Measurements from ENCODE around the gene VAV2. TPM values are rescaled to one million over a fixed set of nuclear protein-coding genes. Genes with fewer than 3 reads are reported as not detected.

Gene VAV2
- total RNA-seq, 1 donor from 2014 or later = 61.9 TPM

GRCh38 chr9:133835262-133835901, 156.7 kb downstream of the VAV2 start:
- peaks cover 31% of the 10 kb centered on the region for H3K4me1 Mint-ChIP-seq
- no peak overlapping the region for H3K27ac Mint-ChIP-seq
- H3K4me3 Mint-ChIP-seq = no peak overlapping the region
- TF ChIP-seq CTCF (IDR thresholded peaks at IDR 0.05; ENCODE audit: unreplicated experiment) = no peak
- H3K36me3 Mint-ChIP-seq = peaks cover 2% of the 10 kb centered on the region
- no peaks in the 10 kb centered on the region for H3K9me3 Mint-ChIP-seq
- DNase-seq (ENCODE audit: low spot score in 2 of 2, unreplicated experiment in 2 of 2) = no peak
- no peaks in the 10 kb centered on the region for H3K27me3 Mint-ChIP-seq (ENCODE audit: low read depth)

GRCh38 chr9:133834080-133834976, 157.8 kb downstream of the VAV2 start:
- Mint-ChIP-seq H3K9me3 (no peaks in the 10 kb centered on the region), H3K4me3 (no peak overlapping the region), H3K27ac (no peak overlapping the region), H3K27me3 (ENCODE audit: low read depth) (no peaks in the 10 kb centered on the region), H3K36me3 (peaks cover 2% of the 10 kb centered on the region), H3K4me1 (peaks cover 23% of the 10 kb centered on the region)
- TF ChIP-seq CTCF (IDR thresholded peaks at IDR 0.05; ENCODE audit: unreplicated experiment) = no peak
- no peak for DNase-seq (ENCODE audit: low spot score in 2 of 2, unreplicated experiment in 2 of 2)

- H3K4me1 Mint-ChIP-seq = peaks cover 20% of the 10 kb centered on the region
- H3K4me3 Mint-ChIP-seq = no peak overlapping the region
- no peaks in the 10 kb centered on the region for H3K27me3 Mint-ChIP-seq (ENCODE audit: low read depth)
- no peaks in the 10 kb centered on the region for H3K9me3 Mint-ChIP-seq
- H3K27ac Mint-ChIP-seq = no peak overlapping the region
- H3K36me3 Mint-ChIP-seq = peaks cover 4% of the 10 kb centered on the region
- no peak for TF ChIP-seq CTCF (IDR thresholded peaks at IDR 0.05; ENCODE audit: unreplicated experiment)
- DNase-seq (ENCODE audit: low spot score in 2 of 2, unreplicated experiment in 2 of 2) = no peak
Observed at GRCh38 chr9:133833388-133834025, 158.6 kb downstream of the VAV2 start.

GRCh38 chr9:133832877-133833276, 159.2 kb downstream of the VAV2 start:
- Mint-ChIP-seq H3K4me3 (no peak overlapping the region), H3K27me3 (ENCODE audit: low read depth) (no peaks in the 10 kb centered on the region), H3K27ac (no peak overlapping the region), H3K36me3 (peaks cover 4% of the 10 kb centered on the region), H3K4me1 (peaks cover 17% of the 10 kb centered on the region), H3K9me3 (no peaks in the 10 kb centered on the region)
- no peak for TF ChIP-seq CTCF (IDR thresholded peaks at IDR 0.05; ENCODE audit: unreplicated experiment)
- DNase-seq (ENCODE audit: low spot score in 2 of 2, unreplicated experiment in 2 of 2) = no peak

GRCh38 chr9:133830711-133831110, 161.4 kb downstream of the VAV2 start:
- Mint-ChIP-seq H3K4me3 (no peak overlapping the region), H3K4me1 (peaks cover 9% of the 10 kb centered on the region), H3K36me3 (peaks cover 4% of the 10 kb centered on the region), H3K27me3 (ENCODE audit: low read depth) (no peaks in the 10 kb centered on the region), H3K27ac (no peak overlapping the region), H3K9me3 (no peaks in the 10 kb centered on the region)
- TF ChIP-seq CTCF (IDR thresholded peaks at IDR 0.05; ENCODE audit: unreplicated experiment) = no peak
- DNase-seq (ENCODE audit: low spot score in 2 of 2, unreplicated experiment in 2 of 2) = no peak

Measured in mesothelial cell of epicardium (in vitro differentiated cells).